WTC11 (cell line): ENCODE results near the gene ABCA1. TPM values are rescaled to one million over a fixed set of nuclear protein-coding genes. Genes with fewer than 3 reads are reported as not detected.

ENCODE experiments used
- ATAC-seq: fragments of 200-7000 bp; cut with Tn5 transposase; 2 replicates; pipeline ENCODE4 v1.10.0; 2021; ENCODE audit warnings: mild to moderate bottlenecking, moderate library complexity
- CTCF ChIA-PET: fragments of 300-600 bp; sonication (Branson Sonifier 250); formaldehyde crosslinking; loops from one replicate; lab custom pipeline; 2021; ENCODE audit warnings: antibody characterized with exemption; lab: Charles Lee
- POLR2A ChIA-PET: fragments of 350-600 bp; sonication (Branson Sonifier 250); formaldehyde crosslinking; loops from one replicate; lab custom pipeline; 2021; ENCODE audit warnings: antibody characterized with exemption; lab: Charles Lee
- DNase-seq: peaks from one replicate; pipeline ENCODE4 v3.0.0; 2021; ENCODE audit warnings: low spot score
- H3K27ac Mint-ChIP-seq: 2 replicates; pipeline ENCODE4 v1.8.0; 2021; ENCODE audit warnings: mixed read lengths
- H3K27me3 Mint-ChIP-seq: 2 replicates; pipeline ENCODE4 v1.8.0; 2021; ENCODE audit warnings: low read depth, mild to moderate bottlenecking, moderate library complexity, mixed read lengths
- H3K36me3 Mint-ChIP-seq: 2 replicates; pipeline ENCODE4 v1.8.0; 2021; ENCODE audit warnings: mixed read lengths
- H3K4me1 Mint-ChIP-seq: 2 replicates; pipeline ENCODE4 v1.8.0; 2022; ENCODE audit warnings: mixed read lengths
- H3K4me3 Mint-ChIP-seq: 2 replicates; pipeline ENCODE4 v1.8.0; 2021; ENCODE audit warnings: mild to moderate bottlenecking, moderate library complexity, mixed read lengths
- H3K9me3 Mint-ChIP-seq: 2 replicates; pipeline ENCODE4 v1.8.0; 2021; ENCODE audit warnings: mixed read lengths
- ATF1 ChIP-seq: sonication (generic); formaldehyde crosslinking; IDR thresholded peaks from 2 replicates; pipeline ENCODE4 v1.8.1; 2023; ENCODE audit warnings: mild to moderate bottlenecking, moderate library complexity, missing genetic modification reagents
- CREM ChIP-seq: sonication (generic); formaldehyde crosslinking; IDR thresholded peaks from 2 replicates; pipeline ENCODE4 v1.8.1; 2022; ENCODE audit warnings: mild to moderate bottlenecking, missing genetic modification reagents, moderate library complexity
- GABPB1 ChIP-seq: sonication (generic); formaldehyde crosslinking; IDR thresholded peaks from 2 replicates; pipeline ENCODE4 v1.8.1; 2023; ENCODE audit warnings: mild to moderate bottlenecking, missing genetic modification reagents
- GTF2I ChIP-seq: fragments of 250-450 bp; sonication (Bioruptor Pico); conservative IDR thresholded peaks from 2 replicates; pipeline ENCODE4 v1.4.0; 2021; ENCODE audit warnings: mild to moderate bottlenecking
- IRF2 ChIP-seq: sonication (generic); formaldehyde crosslinking; IDR thresholded peaks from 2 replicates; pipeline ENCODE4 v1.8.0; 2022; ENCODE audit warnings: low read depth, missing genetic modification reagents, borderline replicate concordance
- MYBL2 ChIP-seq: sonication (generic); formaldehyde crosslinking; IDR thresholded peaks from 2 replicates; pipeline ENCODE4 v1.8.1; 2023; ENCODE audit warnings: mild to moderate bottlenecking, moderate library complexity, missing genetic modification reagents
- NFE2L1 ChIP-seq: sonication (generic); formaldehyde crosslinking; IDR thresholded peaks from 2 replicates; pipeline ENCODE4 v1.8.1; 2023; ENCODE audit warnings: missing genetic modification reagents
- PRRX2 ChIP-seq: fragments of 250-450 bp; sonication (Bioruptor Pico); IDR thresholded peaks from 2 replicates; pipeline ENCODE4 v1.8.0; 2021; ENCODE audit warnings: mild to moderate bottlenecking
- SP1 ChIP-seq: sonication (generic); formaldehyde crosslinking; conservative IDR thresholded peaks from 2 replicates; pipeline ENCODE4 v1.8.1; 2022; ENCODE audit warnings: missing genetic modification reagents
- TEAD1 ChIP-seq: sonication (generic); formaldehyde crosslinking; IDR thresholded peaks from 2 replicates; pipeline ENCODE4 v1.8.0; 2022; ENCODE audit warnings: mild to moderate bottlenecking, missing genetic modification reagents
- ZNF396 ChIP-seq: fragments of 250-450 bp; sonication (Bioruptor Pico); IDR thresholded peaks from 2 replicates; pipeline ENCODE4 v1.8.0; 2021; ENCODE audit warnings: mild to moderate bottlenecking, moderate library complexity, borderline replicate concordance
- total RNA-seq: library from RNA; stranded (reverse); gene quantifications from 3 replicates; pipeline ENCODE4 v1.2.3, GENCODE V29; 2021
- TF ChIP-seq, protein P1 (sequence below): sonication (generic); formaldehyde crosslinking; conservative IDR thresholded peaks from 2 replicates; pipeline ENCODE4 v1.8.1; 2023; ENCODE audit warnings: mild to moderate bottlenecking, low read depth, missing genetic modification reagents, moderate library complexity
- TF ChIP-seq, protein P2 (sequence below): sonication (generic); formaldehyde crosslinking; IDR thresholded peaks from 2 replicates; pipeline ENCODE4 v1.8.0; 2022; ENCODE audit warnings: mild to moderate bottlenecking, missing genetic modification reagents
- TF ChIP-seq, protein P3 (sequence below): fragments of 250-450 bp; sonication (Bioruptor Pico); conservative IDR thresholded peaks from 2 replicates; pipeline ENCODE4 v1.9.0; 2021; ENCODE audit warnings: mild to moderate bottlenecking
- TF ChIP-seq, protein P4 (sequence below): sonication (generic); formaldehyde crosslinking; IDR thresholded peaks from 2 replicates; pipeline ENCODE4 v1.8.1; 2022; ENCODE audit warnings: missing genetic modification reagents, borderline replicate concordance
- TF ChIP-seq, protein P5 (sequence below): fragments of 250-450 bp; sonication (Bioruptor Pico); IDR thresholded peaks from 2 replicates; pipeline ENCODE4 v2.1.2; 2022; ENCODE audit warnings: mild to moderate bottlenecking, moderate library complexity
- TF ChIP-seq, protein P6 (sequence below): fragments of 250-450 bp; sonication (Bioruptor Pico); IDR thresholded peaks from 2 replicates; pipeline ENCODE4 v1.9.0; 2021; ENCODE audit warnings: moderate library complexity, mild to moderate bottlenecking, inconsistent platforms, borderline replicate concordance
- TF ChIP-seq, protein P7 (sequence below): sonication (generic); formaldehyde crosslinking; IDR thresholded peaks from 2 replicates; pipeline ENCODE4 v1.8.0; 2022; ENCODE audit warnings: mild to moderate bottlenecking, missing genetic modification reagents
- TF ChIP-seq, protein P8 (sequence below): sonication (generic); formaldehyde crosslinking; IDR thresholded peaks from 2 replicates; pipeline ENCODE4 v1.8.0; 2022; ENCODE audit warnings: missing genetic modification reagents
- TF ChIP-seq, protein P9 (sequence below): sonication (generic); formaldehyde crosslinking; IDR thresholded peaks from 2 replicates; pipeline ENCODE4 v1.8.0; 2023; ENCODE audit warnings: missing genetic modification reagents
- TF ChIP-seq, protein P10 (sequence below): sonication (generic); formaldehyde crosslinking; IDR thresholded peaks from 2 replicates; pipeline ENCODE4 v1.8.1; 2023; ENCODE audit warnings: mild to moderate bottlenecking, missing genetic modification reagents

ABCA1 gene
- total RNA-seq, 1 experiment from 2014 or later, result 7.8 TPM

DNA sequence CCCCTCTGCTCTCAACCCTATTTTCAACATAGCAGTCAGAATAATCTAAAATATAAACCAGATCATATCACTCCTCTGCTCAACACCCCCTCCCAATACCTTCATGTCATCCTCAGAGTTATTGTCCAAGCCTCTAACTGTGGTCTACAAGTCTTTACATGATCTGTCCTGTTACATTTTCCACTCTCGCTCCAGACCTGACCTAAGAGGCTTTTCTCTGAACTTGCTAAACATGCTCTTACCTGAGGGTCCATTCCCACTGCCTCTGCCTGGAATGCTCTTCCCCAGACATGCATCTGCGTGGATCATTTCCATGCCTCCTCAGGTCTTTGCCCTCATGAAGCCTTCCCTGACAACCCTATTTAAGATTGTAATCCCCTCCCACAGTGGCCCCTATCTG, 152.0 kb downstream of the ABCA1 start:
- Mint-ChIP-seq H3K36me3 (no peaks in the 10 kb centered on the region), H3K4me1 (no peaks in the 10 kb centered on the region), H3K4me3 (no peak overlapping the region), H3K27ac (no peak overlapping the region), H3K9me3 (no peaks in the 10 kb centered on the region), H3K27me3 (no peaks in the 10 kb centered on the region)
- no peak for ATAC-seq
- ChIA-PET POLR2A (no interaction called here), CTCF (no interaction called here)
- TF ChIP-seq SP1 (CRISPR knock-in tag) (no peak), CREM (CRISPR knock-in tag) (no peak), PRRX2 (no peak), TEAD1 (CRISPR knock-in tag) (no peak), GABPB1 (CRISPR knock-in tag) (no peak), IRF2 (CRISPR knock-in tag) (no peak), NFE2L1 (CRISPR knock-in tag) (no peak), ZNF396 (CRISPR knock-in tag) (no peak), MYBL2 (CRISPR knock-in tag) (no peak), ATF1 (CRISPR knock-in tag) (no peak)
- TF ChIP-seq, protein P1, sequence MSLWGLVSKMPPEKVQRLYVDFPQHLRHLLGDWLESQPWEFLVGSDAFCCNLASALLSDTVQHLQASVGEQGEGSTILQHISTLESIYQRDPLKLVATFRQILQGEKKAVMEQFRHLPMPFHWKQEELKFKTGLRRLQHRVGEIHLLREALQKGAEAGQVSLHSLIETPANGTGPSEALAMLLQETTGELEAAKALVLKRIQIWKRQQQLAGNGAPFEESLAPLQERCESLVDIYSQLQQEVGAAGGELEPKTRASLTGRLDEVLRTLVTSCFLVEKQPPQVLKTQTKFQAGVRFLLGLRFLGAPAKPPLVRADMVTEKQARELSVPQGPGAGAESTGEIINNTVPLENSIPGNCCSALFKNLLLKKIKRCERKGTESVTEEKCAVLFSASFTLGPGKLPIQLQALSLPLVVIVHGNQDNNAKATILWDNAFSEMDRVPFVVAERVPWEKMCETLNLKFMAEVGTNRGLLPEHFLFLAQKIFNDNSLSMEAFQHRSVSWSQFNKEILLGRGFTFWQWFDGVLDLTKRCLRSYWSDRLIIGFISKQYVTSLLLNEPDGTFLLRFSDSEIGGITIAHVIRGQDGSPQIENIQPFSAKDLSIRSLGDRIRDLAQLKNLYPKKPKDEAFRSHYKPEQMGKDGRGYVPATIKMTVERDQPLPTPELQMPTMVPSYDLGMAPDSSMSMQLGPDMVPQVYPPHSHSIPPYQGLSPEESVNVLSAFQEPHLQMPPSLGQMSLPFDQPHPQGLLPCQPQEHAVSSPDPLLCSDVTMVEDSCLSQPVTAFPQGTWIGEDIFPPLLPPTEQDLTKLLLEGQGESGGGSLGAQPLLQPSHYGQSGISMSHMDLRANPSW (CRISPR knock-in tag), result no peak
- TF ChIP-seq, protein P2, sequence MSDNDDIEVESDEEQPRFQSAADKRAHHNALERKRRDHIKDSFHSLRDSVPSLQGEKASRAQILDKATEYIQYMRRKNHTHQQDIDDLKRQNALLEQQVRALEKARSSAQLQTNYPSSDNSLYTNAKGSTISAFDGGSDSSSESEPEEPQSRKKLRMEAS (CRISPR knock-in tag), result no peak
- TF ChIP-seq, protein P3, sequence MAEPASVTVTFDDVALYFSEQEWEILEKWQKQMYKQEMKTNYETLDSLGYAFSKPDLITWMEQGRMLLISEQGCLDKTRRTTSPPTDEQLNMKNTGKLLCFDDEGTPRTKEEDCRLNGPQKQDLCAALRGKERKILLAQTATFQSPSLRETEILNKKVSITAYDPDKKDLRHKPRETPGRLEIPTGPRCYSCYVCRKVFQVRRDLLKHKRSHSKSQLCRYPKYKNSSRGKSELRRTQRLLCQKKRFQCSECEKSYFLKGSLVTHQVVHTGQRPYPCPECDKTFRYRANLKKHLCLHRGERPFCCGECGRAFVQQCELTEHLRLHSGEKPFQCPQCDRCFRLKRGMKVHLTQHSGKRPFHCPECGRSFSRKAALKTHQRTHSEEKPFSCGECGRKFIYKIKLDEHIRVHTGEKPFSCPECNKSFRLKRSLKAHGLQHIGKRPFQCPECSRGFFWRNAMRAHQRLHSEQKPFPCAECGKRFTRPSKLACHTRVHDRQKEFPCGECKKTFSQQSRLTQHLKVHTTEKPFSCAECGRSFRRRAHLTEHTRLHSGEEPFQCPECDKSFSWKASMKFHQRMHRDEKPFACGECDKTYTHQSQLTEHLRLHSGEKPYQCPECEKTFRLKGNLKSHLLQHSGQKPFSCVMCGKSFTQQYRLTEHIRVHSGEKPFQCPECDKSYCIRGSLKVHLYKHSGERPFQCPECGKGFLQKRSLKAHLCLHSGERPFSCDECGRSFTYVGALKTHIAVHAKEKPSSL (CRISPR knock-in tag), result no peak
- TF ChIP-seq, protein P4, sequence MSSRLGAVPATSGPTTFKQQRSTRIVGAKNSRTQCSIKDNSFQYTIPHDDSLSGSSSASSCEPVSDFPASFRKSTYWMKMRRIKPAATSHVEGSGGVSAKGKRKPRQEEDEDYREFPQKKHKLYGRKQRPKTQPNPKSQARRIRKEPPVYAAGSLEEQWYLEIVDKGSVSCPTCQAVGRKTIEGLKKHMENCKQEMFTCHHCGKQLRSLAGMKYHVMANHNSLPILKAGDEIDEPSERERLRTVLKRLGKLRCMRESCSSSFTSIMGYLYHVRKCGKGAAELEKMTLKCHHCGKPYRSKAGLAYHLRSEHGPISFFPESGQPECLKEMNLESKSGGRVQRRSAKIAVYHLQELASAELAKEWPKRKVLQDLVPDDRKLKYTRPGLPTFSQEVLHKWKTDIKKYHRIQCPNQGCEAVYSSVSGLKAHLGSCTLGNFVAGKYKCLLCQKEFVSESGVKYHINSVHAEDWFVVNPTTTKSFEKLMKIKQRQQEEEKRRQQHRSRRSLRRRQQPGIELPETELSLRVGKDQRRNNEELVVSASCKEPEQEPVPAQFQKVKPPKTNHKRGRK (CRISPR knock-in tag), result no peak
- TF ChIP-seq, protein P5, sequence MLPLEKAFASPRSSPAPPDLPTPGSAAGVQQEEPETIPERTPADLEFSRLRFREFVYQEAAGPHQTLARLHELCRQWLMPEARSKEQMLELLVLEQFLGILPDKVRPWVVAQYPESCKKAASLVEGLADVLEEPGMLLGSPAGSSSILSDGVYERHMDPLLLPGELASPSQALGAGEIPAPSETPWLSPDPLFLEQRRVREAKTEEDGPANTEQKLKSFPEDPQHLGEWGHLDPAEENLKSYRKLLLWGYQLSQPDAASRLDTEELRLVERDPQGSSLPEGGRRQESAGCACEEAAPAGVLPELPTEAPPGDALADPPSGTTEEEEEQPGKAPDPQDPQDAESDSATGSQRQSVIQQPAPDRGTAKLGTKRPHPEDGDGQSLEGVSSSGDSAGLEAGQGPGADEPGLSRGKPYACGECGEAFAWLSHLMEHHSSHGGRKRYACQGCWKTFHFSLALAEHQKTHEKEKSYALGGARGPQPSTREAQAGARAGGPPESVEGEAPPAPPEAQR (CRISPR knock-in tag), result no peak
- TF ChIP-seq, protein P6, sequence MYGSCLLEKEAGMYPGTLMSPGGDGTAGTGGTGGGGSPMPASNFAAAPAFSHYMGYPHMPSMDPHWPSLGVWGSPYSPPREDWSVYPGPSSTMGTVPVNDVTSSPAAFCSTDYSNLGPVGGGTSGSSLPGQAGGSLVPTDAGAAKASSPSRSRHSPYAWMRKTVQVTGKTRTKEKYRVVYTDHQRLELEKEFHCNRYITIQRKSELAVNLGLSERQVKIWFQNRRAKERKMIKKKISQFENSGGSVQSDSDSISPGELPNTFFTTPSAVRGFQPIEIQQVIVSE (CRISPR knock-in tag), result no peak
- DNase-seq, result no peak

DNA sequence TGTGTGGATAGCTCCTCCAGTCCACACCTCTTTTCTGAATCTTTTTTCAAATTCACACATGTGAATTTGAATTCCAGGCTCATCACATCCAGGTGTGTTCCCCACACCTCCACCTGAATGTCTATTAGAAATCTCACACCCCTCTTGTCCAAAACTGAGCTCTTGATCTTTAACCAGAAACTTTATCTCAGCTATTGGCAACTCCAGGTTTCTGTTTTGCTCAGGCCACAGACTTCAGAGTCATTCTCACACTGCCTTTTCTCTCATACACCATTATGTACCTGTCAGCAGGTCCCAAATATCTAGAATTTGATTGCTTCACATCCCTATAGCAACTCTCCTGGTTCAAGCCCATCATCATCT, 152.4 kb downstream of the ABCA1 start:
- Mint-ChIP-seq H3K4me3 (no peak overlapping the region), H3K27me3 (no peaks in the 10 kb centered on the region), H3K36me3 (no peaks in the 10 kb centered on the region), H3K9me3 (no peaks in the 10 kb centered on the region), H3K4me1 (no peaks in the 10 kb centered on the region), H3K27ac (no peak overlapping the region)
- no peak for DNase-seq
- CTCF ChIA-PET, result no interaction called here
- no peak for ATAC-seq
- POLR2A ChIA-PET, result no interaction called here
- TF ChIP-seq, protein P7, sequence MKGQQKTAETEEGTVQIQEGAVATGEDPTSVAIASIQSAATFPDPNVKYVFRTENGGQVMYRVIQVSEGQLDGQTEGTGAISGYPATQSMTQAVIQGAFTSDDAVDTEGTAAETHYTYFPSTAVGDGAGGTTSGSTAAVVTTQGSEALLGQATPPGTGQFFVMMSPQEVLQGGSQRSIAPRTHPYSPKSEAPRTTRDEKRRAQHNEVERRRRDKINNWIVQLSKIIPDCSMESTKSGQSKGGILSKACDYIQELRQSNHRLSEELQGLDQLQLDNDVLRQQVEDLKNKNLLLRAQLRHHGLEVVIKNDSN (CRISPR knock-in tag), result no peak
- TF ChIP-seq, protein P8, sequence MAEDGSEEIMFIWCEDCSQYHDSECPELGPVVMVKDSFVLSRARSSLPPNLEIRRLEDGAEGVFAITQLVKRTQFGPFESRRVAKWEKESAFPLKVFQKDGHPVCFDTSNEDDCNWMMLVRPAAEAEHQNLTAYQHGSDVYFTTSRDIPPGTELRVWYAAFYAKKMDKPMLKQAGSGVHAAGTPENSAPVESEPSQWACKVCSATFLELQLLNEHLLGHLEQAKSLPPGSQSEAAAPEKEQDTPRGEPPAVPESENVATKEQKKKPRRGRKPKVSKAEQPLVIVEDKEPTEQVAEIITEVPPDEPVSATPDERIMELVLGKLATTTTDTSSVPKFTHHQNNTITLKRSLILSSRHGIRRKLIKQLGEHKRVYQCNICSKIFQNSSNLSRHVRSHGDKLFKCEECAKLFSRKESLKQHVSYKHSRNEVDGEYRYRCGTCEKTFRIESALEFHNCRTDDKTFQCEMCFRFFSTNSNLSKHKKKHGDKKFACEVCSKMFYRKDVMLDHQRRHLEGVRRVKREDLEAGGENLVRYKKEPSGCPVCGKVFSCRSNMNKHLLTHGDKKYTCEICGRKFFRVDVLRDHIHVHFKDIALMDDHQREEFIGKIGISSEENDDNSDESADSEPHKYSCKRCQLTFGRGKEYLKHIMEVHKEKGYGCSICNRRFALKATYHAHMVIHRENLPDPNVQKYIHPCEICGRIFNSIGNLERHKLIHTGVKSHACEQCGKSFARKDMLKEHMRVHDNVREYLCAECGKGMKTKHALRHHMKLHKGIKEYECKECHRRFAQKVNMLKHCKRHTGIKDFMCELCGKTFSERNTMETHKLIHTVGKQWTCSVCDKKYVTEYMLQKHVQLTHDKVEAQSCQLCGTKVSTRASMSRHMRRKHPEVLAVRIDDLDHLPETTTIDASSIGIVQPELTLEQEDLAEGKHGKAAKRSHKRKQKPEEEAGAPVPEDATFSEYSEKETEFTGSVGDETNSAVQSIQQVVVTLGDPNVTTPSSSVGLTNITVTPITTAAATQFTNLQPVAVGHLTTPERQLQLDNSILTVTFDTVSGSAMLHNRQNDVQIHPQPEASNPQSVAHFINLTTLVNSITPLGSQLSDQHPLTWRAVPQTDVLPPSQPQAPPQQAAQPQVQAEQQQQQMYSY (CRISPR knock-in tag), result no peak
- TF ChIP-seq, protein P9, sequence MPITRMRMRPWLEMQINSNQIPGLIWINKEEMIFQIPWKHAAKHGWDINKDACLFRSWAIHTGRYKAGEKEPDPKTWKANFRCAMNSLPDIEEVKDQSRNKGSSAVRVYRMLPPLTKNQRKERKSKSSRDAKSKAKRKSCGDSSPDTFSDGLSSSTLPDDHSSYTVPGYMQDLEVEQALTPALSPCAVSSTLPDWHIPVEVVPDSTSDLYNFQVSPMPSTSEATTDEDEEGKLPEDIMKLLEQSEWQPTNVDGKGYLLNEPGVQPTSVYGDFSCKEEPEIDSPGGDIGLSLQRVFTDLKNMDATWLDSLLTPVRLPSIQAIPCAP, result no peak
- TF ChIP-seq, protein P10, sequence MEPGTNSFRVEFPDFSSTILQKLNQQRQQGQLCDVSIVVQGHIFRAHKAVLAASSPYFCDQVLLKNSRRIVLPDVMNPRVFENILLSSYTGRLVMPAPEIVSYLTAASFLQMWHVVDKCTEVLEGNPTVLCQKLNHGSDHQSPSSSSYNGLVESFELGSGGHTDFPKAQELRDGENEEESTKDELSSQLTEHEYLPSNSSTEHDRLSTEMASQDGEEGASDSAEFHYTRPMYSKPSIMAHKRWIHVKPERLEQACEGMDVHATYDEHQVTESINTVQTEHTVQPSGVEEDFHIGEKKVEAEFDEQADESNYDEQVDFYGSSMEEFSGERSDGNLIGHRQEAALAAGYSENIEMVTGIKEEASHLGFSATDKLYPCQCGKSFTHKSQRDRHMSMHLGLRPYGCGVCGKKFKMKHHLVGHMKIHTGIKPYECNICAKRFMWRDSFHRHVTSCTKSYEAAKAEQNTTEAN, result no peak
- TF ChIP-seq GTF2I (CRISPR knock-in tag), result no peak
